Fibroblast of lung (primary cell): ENCODE data around the gene CIAO3. TPM values are rescaled to one million over a fixed set of nuclear protein-coding genes. Genes with fewer than 3 reads are reported as not detected.

Source experiments
- DNase-seq, 2 donors: peaks; one replicate each; pipeline versions ENCODE4 v3.0.0 to v3.0.0-alpha.2; 2010; ENCODE audit warnings: low read depth in 2 of 2
- H2AFZ ChIP-seq: 2 replicates; pipeline ENCODE4 v1.5.1; 2012; ENCODE audit warnings: low read length, control low read depth, inconsistent platforms
- H3K27ac ChIP-seq: 2 replicates; pipeline ENCODE4 v1.5.1; 2011; ENCODE audit warnings: low read length, control low read depth; ENCODE audit not compliant: insufficient read depth
- H3K27me3 ChIP-seq: 2 replicates; pipeline ENCODE4 v1.5.1; 2011; ENCODE audit warnings: mild to moderate bottlenecking, low read length; ENCODE audit not compliant: control insufficient read depth, insufficient read depth
- H3K36me3 ChIP-seq: 2 replicates; pipeline ENCODE4 v1.5.1; 2011; ENCODE audit warnings: low read length; ENCODE audit not compliant: control insufficient read depth, insufficient read depth
- H3K4me1 ChIP-seq: 2 replicates; pipeline ENCODE4 v1.5.1; 2011; ENCODE audit warnings: low read length; ENCODE audit not compliant: control insufficient read depth, insufficient read depth; ENCODE audit errors: extremely low read depth
- H3K4me2 ChIP-seq: 2 replicates; pipeline ENCODE4 v1.5.1; 2011; ENCODE audit warnings: low read length, control low read depth; ENCODE audit not compliant: insufficient read depth; ENCODE audit errors: extremely low read depth
- H3K4me3 ChIP-seq, 4 experiments: fragments of 200-600 bp in 1 of 4; sonication (generic) in 1 of 4; replicated peaks in 1 of 4; 2 replicates each; pipeline ENCODE4 v1.5.1; 2011 to 2016; ENCODE audit warnings: low read length in 4 of 4, low read depth in 3 of 4, mild to moderate bottlenecking in 3 of 4, control low read depth in 2 of 4, inconsistent platforms in 1 of 4, mixed read lengths in 1 of 4; ENCODE audit not compliant: insufficient read depth in 1 of 4; ENCODE audit errors: control extremely low read depth in 1 of 4
- H3K79me2 ChIP-seq: 2 replicates; pipeline ENCODE4 v1.5.1; 2012; ENCODE audit warnings: mild to moderate bottlenecking, low read length, inconsistent platforms; ENCODE audit not compliant: control insufficient read depth, insufficient read depth
- H3K9ac ChIP-seq: 2 replicates; pipeline ENCODE4 v1.5.1; 2011; ENCODE audit warnings: mild to moderate bottlenecking, low read length, control low read depth; ENCODE audit not compliant: insufficient read depth
- H3K9me3 ChIP-seq: 2 replicates; pipeline ENCODE4 v1.5.1; 2012; ENCODE audit warnings: low read depth, low read length; ENCODE audit not compliant: control insufficient read depth, insufficient read depth
- H4K20me1 ChIP-seq: 2 replicates; pipeline ENCODE4 v1.5.1; 2011; ENCODE audit warnings: low read length; ENCODE audit not compliant: control insufficient read depth, insufficient read depth; ENCODE audit errors: extremely low read depth
- EZH2 ChIP-seq: IDR thresholded peaks from 2 replicates; pipeline ENCODE4 v1.5.1; 2012; ENCODE audit warnings: low read length, control low read depth, mild to moderate bottlenecking; ENCODE audit errors: missing control alignments
- polyA plus RNA-seq, 2 donors: library from polyadenylated mRNA; depleted of rRNA in 1 of 2; stranded (reverse) in 1 of 2; unstranded in 1 of 2; fragments of >200 nt; gene quantifications; 2 replicates each; pipeline ENCODE4 v1.2.1, GENCODE V29; 2011 to 2012; ENCODE audit warnings: missing spikeins in 1 of 2
- total RNA-seq: library from RNA; depleted of rRNA; stranded (reverse); fragments of >200 nt; gene quantifications from 2 replicates; pipeline ENCODE4 v1.2.1, GENCODE V29; 2014
- TF ChIP-seq, protein P1 (sequence below), 2 donors: IDR thresholded peaks in 1 of 2; conservative IDR thresholded peaks in 1 of 2; 1 replicate in 1 of 2; 2 replicates in 1 of 2; pipeline ENCODE4 v1.5.1; 2011 to 2012; ENCODE audit warnings: low read length in 2 of 2, control low read depth in 1 of 2, inconsistent platforms in 1 of 2, low read depth in 1 of 2, mild to moderate bottlenecking in 1 of 2

Gene CIAO3
- total and polyA plus RNA-seq, 2 donors (not counting 1 experiment from before 2014, with no cell fraction given) = 9.3 to 31.0 TPM

DNA sequence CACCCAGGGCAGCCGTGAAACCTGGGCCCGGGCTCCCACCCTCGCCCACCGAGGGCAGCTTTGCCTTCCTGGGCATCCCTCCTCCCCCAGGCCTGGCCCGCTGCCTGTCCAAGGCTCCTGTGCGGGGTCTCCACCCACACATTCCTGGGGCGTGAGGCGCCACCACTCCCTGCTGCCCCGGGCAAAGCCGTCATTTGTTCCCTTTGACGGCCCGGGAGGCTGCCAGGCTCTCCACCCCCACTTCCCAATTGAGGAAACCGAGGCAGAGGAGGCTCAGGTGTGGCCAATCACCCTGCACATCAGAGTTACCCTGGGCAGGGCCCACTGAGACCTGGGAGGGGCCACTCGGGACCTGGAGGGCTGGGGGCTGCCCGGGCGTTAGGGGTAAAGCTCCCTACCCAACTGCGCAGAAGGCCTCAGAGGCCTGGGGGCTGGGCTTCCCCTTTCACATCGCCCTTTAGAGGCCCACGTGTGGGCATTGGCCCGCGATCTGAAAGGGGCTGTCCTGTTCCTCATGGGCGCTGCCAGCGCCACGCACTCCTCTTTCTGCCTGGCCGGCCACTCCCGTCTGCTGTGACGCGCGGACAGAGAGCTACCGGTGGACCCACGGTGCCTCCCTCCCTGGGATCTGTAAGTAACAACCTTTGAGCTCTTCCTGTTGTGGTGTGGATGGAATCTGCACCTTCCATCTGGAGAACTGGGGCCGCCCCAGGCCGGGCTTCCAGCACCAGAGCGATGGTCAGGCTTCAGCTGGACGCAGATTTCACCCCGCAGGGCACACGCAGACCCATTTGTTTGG is 19.9 kb upstream of the CIAO3 start, which contains the start of gene MSLN:
Gene MSLN (plus strand): TSS at position 190 of the 799 bp plus-strand sequence. CDS start 1,947 bp downstream, outside the sequence.
- no peaks in the 10 kb centered on the region for H3K9me3 ChIP-seq
- DNase-seq = peak in 1 of 2 donors; percentile 48
- no peak within 1 kb of the TSS for H3K4me3 ChIP-seq
- H3K9ac ChIP-seq = no peak within 1 kb of the TSS
- no peak within 1 kb of the TSS for H3K4me2 ChIP-seq
- no peak within 1 kb of the TSS for H3K27ac ChIP-seq
- no peaks in the 10 kb centered on the region for H3K79me2 ChIP-seq
- H3K4me1 ChIP-seq = no peaks in the 10 kb centered on the region
- TF ChIP-seq EZH2 = no peak
- TF ChIP-seq, protein P1, sequence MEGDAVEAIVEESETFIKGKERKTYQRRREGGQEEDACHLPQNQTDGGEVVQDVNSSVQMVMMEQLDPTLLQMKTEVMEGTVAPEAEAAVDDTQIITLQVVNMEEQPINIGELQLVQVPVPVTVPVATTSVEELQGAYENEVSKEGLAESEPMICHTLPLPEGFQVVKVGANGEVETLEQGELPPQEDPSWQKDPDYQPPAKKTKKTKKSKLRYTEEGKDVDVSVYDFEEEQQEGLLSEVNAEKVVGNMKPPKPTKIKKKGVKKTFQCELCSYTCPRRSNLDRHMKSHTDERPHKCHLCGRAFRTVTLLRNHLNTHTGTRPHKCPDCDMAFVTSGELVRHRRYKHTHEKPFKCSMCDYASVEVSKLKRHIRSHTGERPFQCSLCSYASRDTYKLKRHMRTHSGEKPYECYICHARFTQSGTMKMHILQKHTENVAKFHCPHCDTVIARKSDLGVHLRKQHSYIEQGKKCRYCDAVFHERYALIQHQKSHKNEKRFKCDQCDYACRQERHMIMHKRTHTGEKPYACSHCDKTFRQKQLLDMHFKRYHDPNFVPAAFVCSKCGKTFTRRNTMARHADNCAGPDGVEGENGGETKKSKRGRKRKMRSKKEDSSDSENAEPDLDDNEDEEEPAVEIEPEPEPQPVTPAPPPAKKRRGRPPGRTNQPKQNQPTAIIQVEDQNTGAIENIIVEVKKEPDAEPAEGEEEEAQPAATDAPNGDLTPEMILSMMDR (conservative IDR thresholded peaks at IDR 0.05 in 1 of 2, IDR thresholded peaks at IDR 0.05 in 1 of 2; ENCODE audit: low read depth in 1 of 2, low read length in 2 of 2) = no peak
- no peaks in the 10 kb centered on the region for H4K20me1 ChIP-seq
- H2AFZ ChIP-seq = no peak within 1 kb of the TSS
- H3K27me3 ChIP-seq = no peaks in the 10 kb centered on the region
- no peaks in the 10 kb centered on the region for H3K36me3 ChIP-seq

DNA sequence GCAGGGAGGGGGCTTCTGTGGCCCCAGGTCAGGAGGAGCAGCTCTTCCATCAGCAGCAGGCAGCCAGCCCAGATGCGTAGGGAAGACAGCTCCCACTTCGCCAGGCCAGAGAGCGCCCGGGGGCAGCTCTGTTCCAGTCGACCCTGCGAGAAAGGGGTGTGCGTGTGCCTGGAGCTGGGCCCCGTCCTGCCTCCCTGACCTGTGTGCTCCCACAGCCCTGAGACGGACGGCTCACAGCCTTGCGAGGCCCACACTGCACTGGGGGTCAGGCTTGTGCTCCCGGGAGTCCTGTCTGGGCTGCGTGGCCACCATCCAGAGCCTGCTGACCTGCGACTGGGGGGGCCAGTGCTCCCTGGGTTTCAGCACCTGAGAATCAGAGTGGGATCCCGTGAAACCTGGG is 19.3 kb upstream of the CIAO3 start:
- Histone ChIP-seq H3K79me2 (no peaks in the 10 kb centered on the region), H3K27ac (no peak overlapping the region), H3K4me2 (no peak overlapping the region), H2AFZ (no peak overlapping the region), H3K9me3 (no peaks in the 10 kb centered on the region), H3K36me3 (no peaks in the 10 kb centered on the region), H3K9ac (no peak overlapping the region), H3K4me3 (no peak overlapping the region), H3K4me1 (no peaks in the 10 kb centered on the region), H4K20me1 (no peaks in the 10 kb centered on the region), H3K27me3 (no peaks in the 10 kb centered on the region)
- DNase-seq = no peak
- TF ChIP-seq, protein P1 (conservative IDR thresholded peaks at IDR 0.05 in 1 of 2, IDR thresholded peaks at IDR 0.05 in 1 of 2; ENCODE audit: low read depth in 1 of 2, low read length in 2 of 2) = no peak
- TF ChIP-seq EZH2 = no peak

DNA sequence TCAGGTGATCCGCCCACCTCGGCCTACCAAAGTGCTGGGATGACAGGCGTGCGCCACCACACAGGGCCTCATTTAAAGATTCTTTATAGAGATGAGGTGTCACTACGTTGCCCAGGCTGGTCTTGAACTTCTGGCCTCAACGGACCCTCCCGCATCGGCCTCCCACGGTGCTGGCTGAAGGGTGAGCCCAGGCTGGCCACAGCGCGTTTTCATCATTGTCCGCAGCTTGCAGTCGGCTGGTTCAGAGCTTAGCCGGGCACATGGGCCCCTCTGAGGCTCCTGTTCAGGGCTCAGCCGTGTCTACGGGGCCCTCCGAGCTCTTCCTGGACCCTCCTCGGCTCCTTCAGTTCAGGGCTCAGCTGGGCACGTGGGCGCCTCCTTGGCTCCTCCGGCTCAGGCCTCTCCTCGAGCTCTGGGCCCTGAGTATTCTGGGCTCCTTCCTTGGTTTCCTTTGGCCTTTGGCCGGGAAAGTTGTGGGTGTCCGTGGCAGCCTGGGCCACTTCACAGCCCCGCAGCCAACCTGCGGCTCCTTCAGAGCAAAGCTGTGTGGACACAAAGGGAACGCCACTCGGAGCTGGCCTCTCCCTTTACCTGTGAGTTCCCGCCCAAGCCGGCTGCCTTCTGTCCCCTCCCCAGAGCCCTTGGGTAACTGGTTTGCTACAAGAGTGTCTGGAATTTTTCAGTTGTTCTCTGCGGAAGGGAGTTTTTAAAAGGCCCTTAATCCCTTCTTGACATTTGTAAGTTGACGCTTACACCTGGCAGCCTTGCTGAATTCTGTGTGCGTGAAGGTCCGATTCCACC is 18.5 kb upstream of the CIAO3 start:
- no peaks in the 10 kb centered on the region for H3K27me3 ChIP-seq
- H2AFZ ChIP-seq = no peak overlapping the region
- no peaks in the 10 kb centered on the region for H3K36me3 ChIP-seq
- no peaks in the 10 kb centered on the region for H4K20me1 ChIP-seq
- H3K79me2 ChIP-seq = no peaks in the 10 kb centered on the region
- no peaks in the 10 kb centered on the region for H3K4me1 ChIP-seq
- no peak overlapping the region for H3K27ac ChIP-seq
- H3K9me3 ChIP-seq = no peaks in the 10 kb centered on the region
- no peak overlapping the region for H3K4me2 ChIP-seq
- TF ChIP-seq, protein P1 (conservative IDR thresholded peaks at IDR 0.05 in 1 of 2, IDR thresholded peaks at IDR 0.05 in 1 of 2; ENCODE audit: low read depth in 1 of 2, low read length in 2 of 2) = no peak
- no peak for TF ChIP-seq EZH2
- H3K4me3 ChIP-seq = no peak overlapping the region
- DNase-seq = no peak
- no peak overlapping the region for H3K9ac ChIP-seq
